ENCODE measurements around the gene MOB2.

Gene MOB2

DNA sequence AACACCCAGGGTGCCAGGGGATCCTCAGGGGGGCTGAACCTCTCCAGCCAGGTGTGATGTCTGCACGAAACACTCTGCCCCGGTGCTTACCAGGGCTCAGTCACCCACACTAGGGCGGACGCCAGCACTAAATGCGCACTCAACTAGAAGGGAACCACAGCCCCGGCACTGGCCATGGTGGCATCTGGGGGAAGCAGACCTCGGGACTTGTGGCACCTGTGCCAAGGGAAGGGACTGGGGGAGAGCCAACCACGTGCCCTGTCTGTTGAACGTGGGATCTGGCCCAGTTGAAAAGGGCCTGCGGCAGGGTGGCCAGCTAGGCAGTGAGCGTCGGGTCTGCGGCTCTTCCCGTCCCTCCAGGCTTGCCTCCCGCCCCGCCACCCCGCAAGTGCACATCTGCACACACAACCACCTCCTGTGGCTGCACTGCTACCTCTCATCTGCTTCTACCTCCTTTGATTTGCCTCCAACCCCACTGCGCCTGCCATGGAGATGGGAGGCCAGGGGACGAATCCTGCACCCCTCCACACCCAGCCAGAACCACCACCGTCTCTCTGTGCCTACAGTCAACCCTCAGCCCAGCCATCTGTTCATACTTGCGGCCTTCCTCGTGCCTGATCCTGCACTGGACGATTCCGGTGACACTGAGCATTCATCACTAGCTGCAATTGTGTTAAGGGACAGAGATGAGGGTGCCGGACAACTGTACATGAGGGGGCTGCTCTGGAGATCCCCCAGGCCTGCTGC, 15.0 kb upstream of the MOB2 start:
- Mint-ChIP-seq H3K27me3 (no peaks in the 10 kb centered on the region), H3K36me3 (peaks cover 12% of the 10 kb centered on the region), H3K27ac (no peak overlapping the region), H3K4me3 (no peak overlapping the region), H3K9me3 (no peaks in the 10 kb centered on the region), H3K4me1 (peaks cover 51% of the 10 kb centered on the region)

DNA sequence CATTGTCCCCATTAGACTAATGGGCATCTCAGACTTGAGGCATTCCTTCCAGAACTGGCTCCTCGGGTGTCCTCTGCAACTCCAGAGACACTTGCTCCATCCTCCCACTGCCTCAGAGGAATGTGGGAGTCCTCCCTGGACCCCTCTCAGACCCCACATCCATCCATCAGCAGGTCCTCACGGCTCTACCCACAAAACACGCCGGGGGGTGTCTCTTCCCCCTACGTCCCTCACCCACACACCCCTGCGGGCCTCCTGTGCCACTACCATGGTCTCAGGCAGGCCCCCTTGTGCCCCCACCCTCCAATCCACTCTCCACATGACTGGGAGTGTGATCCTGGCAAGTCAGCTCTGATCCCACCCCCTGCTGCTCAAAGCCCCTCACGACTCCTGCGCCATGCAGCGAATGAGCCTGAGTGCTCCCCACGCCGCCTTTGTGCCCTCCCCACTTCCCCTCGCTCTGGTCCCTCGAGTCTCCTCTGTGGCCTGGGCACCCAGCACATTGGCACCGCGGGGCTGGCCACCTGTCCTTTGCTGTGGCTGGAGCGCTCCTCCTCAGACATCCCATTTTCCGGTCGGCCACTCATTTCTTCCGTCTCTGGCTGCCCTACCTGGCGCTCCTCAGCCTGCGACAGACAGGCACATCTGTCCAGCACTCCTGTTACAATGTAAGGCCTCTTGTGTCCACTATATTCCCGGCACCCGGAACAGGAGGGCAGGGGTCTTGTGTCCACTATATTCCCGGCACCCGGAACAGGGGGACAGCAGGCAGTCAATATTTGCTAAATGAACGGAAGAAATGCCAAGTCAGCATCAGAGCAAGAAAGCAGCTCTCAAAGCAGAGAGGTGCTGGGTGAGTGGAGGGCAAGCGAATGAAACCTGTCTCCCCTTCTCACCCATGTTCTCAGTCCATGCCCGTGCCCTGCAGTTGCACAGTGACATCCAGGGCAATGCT, 14.2 kb upstream of the MOB2 start:
- no peak overlapping the region for H3K4me3 Mint-ChIP-seq
- no peaks in the 10 kb centered on the region for H3K27me3 Mint-ChIP-seq
- H3K4me1 Mint-ChIP-seq, result peaks cover 54% of the 10 kb centered on the region
- peaks cover 17% of the 10 kb centered on the region for H3K36me3 Mint-ChIP-seq
- no peak overlapping the region for H3K27ac Mint-ChIP-seq
- H3K9me3 Mint-ChIP-seq, result no peaks in the 10 kb centered on the region

DNA sequence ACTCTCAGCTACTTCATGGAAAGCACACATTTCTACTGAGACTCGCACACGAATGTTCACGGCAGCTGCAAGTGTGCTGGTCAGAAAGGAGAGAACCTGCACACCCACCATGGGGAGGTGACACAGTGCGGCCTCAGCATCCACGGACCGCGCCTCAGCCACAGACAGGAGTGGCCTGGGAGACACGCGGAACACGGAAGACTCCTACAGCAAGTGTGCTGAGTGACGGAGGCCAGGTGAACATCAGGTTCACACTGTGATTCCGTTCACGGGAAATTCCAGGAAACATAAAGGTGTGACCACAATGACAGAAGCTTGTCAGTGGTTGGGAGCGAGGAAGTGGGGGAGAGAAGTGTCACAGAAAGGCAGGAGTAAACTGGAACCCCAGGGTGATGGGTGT, 13.3 kb upstream of the MOB2 start:
- H3K4me3 Mint-ChIP-seq, result no peak overlapping the region
- no peak overlapping the region for H3K27ac Mint-ChIP-seq
- no peaks in the 10 kb centered on the region for H3K27me3 Mint-ChIP-seq
- no peaks in the 10 kb centered on the region for H3K9me3 Mint-ChIP-seq
- H3K36me3 Mint-ChIP-seq, result peaks cover 19% of the 10 kb centered on the region
- H3K4me1 Mint-ChIP-seq, result peaks cover 59% of the 10 kb centered on the region

DNA sequence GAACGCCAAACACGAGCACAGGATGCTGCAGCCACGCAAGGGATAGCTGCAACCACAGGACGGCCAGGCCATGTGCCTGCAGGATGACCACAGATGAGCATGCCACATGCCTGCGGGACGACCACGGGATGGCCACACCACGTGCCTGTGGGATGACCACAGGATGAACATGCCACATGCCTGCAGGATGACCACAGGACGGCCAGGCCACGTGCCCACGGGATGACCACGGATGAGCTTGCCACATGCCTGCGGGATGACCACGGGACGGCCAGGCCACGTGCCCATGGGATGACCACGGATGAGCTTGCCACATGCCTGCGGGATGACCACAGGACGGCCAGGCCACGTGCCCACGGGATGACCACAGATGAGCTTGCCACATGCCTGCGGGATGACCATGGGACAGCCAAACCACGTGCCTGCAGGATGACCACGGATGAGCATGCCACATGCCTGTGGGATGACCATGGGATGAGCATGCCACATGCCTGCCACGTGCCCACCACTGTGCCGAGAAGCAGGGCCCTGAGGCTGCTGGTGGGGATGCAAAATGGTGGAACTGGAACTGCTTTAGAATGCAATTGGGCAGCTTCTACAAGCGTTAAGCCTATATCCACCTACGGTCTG, 12.8 kb upstream of the MOB2 start:
- H3K36me3 Mint-ChIP-seq, result peaks cover 19% of the 10 kb centered on the region
- no peaks in the 10 kb centered on the region for H3K9me3 Mint-ChIP-seq
- no peaks in the 10 kb centered on the region for H3K27me3 Mint-ChIP-seq
- H3K27ac Mint-ChIP-seq, result no peak overlapping the region
- H3K4me3 Mint-ChIP-seq, result no peak overlapping the region
- peaks cover 64% of the 10 kb centered on the region for H3K4me1 Mint-ChIP-seq

DNA sequence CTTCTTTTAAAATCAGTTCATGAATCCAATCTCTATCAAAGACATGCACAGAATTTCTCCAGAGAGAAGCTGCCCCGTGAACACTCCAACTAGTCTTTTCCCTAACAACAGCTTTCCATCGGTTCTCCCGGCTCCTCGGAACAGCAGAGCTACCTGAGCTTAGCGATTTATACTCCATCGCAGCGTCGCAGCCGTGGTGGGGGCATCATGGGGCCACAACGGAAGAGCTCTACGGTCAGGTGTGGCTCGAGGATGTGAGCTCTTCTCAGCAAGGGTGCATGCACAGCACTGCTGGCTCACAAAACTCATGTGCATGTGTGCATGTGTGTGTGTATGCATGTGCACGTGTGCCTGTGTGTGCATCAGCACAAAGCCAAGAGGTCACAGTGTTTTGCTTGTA, 11.7 kb upstream of the MOB2 start:
- no peak overlapping the region for H3K4me3 Mint-ChIP-seq
- H3K4me1 Mint-ChIP-seq, result peaks cover 70% of the 10 kb centered on the region
- H3K36me3 Mint-ChIP-seq, result peaks cover 19% of the 10 kb centered on the region
- H3K27ac Mint-ChIP-seq, result no peak overlapping the region
- H3K9me3 Mint-ChIP-seq, result no peaks in the 10 kb centered on the region
- no peaks in the 10 kb centered on the region for H3K27me3 Mint-ChIP-seq

DNA sequence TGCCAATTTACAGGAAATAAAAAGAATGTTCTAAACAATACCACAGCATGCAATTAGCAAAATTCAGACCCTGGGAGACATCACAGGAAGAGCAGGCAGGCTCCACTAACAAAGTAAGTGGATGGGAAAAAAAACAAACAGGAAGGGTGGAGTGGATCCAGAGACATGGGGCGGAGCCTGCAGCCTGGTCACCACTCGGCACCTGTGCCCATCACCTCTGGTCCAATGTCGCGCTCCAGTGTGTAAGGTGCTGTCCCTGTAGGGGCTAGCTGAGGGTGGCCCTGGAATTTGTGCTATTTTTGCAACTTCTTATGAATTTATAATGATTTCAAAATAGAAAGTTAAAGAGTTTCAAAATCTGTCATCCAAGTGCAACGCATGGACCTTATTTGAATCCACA, 11.0 kb upstream of the MOB2 start:
- H3K4me3 Mint-ChIP-seq, result no peak overlapping the region
- H3K36me3 Mint-ChIP-seq, result peaks cover 19% of the 10 kb centered on the region
- no peaks in the 10 kb centered on the region for H3K27me3 Mint-ChIP-seq
- H3K27ac Mint-ChIP-seq, result no peak overlapping the region
- H3K9me3 Mint-ChIP-seq, result no peaks in the 10 kb centered on the region
- peaks cover 71% of the 10 kb centered on the region for H3K4me1 Mint-ChIP-seq

DNA sequence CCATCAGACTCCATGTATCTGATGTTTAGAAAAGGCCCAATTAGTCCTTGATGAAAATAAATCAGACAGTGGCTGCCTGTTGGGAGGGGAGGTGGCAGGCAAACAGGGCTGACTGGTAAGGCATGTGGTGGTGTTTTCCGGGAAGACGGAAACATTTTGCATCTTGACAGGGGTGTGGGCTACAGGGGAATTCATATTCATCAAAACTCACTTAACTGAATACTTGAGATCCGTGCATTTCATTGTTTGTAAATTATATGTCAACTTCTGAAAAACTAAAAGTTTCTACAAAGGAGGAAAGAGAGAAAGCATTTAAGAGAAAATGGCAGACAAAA, 10.1 kb upstream of the MOB2 start:
- Mint-ChIP-seq H3K9me3 (no peaks in the 10 kb centered on the region), H3K4me1 (peaks cover 74% of the 10 kb centered on the region), H3K36me3 (peaks cover 19% of the 10 kb centered on the region), H3K27ac (no peak overlapping the region), H3K4me3 (no peak overlapping the region), H3K27me3 (no peaks in the 10 kb centered on the region)

DNA sequence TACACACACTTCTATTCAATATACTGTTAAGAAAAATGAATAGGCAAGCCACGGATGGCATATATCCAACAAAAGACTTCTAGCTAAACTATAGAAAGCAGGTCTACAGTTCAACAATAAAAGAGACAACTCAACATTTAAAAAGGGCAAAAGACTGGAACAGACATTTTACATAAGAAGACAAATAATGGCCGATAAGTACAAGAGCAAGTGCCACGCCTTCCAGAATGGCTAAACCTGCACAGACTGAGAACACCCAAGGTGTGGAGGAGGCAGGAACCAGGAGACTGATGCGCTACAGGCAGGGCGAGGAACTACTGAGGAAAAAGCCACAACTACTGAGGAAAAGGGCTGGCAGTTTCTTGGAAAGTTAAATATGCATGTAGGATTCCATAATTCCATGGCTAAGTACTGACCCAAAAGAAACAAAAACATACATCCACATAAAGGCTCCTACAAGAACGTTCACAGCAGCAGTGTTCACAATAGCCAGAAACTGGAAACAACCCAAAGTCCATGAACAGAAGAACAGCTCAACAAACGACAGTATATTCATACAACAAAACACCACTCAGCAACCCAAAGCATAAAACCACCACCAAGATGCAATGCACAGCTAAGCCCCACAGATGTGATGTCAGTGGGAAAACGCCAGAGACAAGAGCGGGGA, 9.6 kb upstream of the MOB2 start:
- no peak overlapping the region for H3K27ac Mint-ChIP-seq
- H3K27me3 Mint-ChIP-seq, result no peaks in the 10 kb centered on the region
- peaks cover 72% of the 10 kb centered on the region for H3K4me1 Mint-ChIP-seq
- no peak overlapping the region for H3K4me3 Mint-ChIP-seq
- H3K36me3 Mint-ChIP-seq, result peaks cover 19% of the 10 kb centered on the region
- no peaks in the 10 kb centered on the region for H3K9me3 Mint-ChIP-seq

DNA sequence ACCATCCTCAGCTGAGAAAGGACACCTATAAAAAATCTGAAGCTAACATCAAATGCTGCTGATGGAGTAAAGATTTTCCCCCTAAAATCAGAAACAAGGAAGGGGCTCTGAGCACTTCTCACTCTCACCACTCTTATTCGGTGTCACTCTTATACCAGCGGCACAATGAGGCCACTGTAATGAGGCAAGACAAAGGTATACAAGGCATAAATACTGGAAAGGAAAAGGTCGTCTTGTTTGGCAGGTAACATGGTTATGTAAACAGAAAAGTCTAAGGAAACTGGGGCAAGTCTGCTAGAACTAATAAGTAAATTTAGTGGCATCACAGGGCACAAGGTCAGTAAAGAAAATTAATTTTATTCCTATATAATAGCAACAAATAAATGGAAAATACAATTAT, 8.1 kb upstream of the MOB2 start:
- H3K4me3 Mint-ChIP-seq, result no peak overlapping the region
- H3K4me1 Mint-ChIP-seq, result peaks cover 71% of the 10 kb centered on the region
- H3K27me3 Mint-ChIP-seq, result no peaks in the 10 kb centered on the region
- H3K9me3 Mint-ChIP-seq, result no peaks in the 10 kb centered on the region
- H3K36me3 Mint-ChIP-seq, result peaks cover 19% of the 10 kb centered on the region
- H3K27ac Mint-ChIP-seq, result no peak overlapping the region

DNA sequence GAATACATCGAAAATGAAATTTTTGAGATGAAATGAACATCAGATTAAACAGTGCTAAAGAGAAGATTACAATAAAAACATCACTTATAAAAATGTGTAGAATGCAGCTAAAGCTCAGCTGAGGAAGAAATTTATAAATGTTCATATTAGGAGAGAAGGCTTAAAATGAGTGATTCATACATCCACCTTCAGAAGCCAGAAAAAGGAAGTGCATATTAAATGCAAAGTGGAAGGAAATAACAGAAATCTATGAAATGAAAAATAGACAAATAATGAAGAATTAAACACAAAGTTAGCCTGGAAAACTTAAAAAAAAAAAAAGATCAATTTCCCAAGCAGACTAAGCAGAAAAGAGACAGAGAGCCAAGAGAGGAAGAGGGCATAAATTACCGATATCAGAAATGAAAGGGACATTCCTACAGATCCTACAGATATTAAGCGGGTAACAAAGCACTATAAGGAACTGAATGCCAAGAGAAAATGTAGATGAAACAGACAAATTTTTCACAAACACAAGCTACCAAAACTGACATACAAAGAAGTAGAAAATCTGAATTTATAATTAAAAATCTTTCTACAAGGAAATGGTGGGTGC, 7.2 kb upstream of the MOB2 start:
- H3K9me3 Mint-ChIP-seq, result no peaks in the 10 kb centered on the region
- peak overlapping the region; percentile 10 for H3K27ac Mint-ChIP-seq
- H3K4me1 Mint-ChIP-seq, result peaks cover 73% of the 10 kb centered on the region
- peaks cover 15% of the 10 kb centered on the region for H3K36me3 Mint-ChIP-seq
- H3K27me3 Mint-ChIP-seq, result no peaks in the 10 kb centered on the region
- H3K4me3 Mint-ChIP-seq, result no peak overlapping the region

DNA sequence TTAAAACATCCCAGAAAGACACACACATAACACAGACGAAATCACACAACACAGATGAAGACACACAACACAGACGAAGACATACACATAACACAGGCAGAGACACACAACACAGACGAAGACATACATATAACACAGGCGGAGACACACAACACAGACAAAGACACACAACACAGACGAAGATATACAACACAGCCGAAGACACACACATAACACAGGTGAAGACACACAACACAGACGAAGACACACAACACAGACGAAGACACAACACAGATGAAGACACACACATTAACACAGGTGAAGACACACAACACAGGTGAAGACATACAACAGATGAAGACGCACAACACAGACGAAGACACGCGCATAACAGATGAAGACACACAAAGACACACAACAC, 4.8 kb upstream of the MOB2 start:
- Mint-ChIP-seq H3K27me3 (no peaks in the 10 kb centered on the region), H3K4me1 (peaks cover 59% of the 10 kb centered on the region), H3K9me3 (no peaks in the 10 kb centered on the region), H3K36me3 (peaks cover 7% of the 10 kb centered on the region), H3K27ac (no peak overlapping the region), H3K4me3 (no peak overlapping the region)

DNA sequence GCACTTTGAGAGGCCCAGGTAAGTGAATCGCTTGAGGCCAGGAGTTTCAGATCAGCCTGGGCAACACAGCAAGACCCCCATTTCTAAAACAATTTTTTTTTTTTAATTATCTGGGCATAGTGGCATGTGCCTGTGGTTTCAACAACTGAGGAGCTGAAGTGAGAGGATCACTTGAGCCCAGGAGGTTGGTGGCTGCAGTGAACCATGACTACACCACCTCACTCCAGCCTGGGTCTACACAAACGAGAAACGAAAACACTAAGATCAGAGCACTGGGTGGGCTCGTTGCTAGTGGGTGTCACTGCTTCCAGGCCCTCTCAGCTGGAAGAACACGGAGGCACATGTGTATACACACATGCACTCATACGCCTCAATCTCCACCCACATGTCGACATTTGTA, 4.1 kb upstream of the MOB2 start:
- no peaks in the 10 kb centered on the region for H3K9me3 Mint-ChIP-seq
- H3K27me3 Mint-ChIP-seq, result no peaks in the 10 kb centered on the region
- H3K4me3 Mint-ChIP-seq, result no peak overlapping the region
- peaks cover 52% of the 10 kb centered on the region for H3K4me1 Mint-ChIP-seq
- no peak overlapping the region for H3K27ac Mint-ChIP-seq
- H3K36me3 Mint-ChIP-seq, result peaks cover under 1% of the 10 kb centered on the region

DNA sequence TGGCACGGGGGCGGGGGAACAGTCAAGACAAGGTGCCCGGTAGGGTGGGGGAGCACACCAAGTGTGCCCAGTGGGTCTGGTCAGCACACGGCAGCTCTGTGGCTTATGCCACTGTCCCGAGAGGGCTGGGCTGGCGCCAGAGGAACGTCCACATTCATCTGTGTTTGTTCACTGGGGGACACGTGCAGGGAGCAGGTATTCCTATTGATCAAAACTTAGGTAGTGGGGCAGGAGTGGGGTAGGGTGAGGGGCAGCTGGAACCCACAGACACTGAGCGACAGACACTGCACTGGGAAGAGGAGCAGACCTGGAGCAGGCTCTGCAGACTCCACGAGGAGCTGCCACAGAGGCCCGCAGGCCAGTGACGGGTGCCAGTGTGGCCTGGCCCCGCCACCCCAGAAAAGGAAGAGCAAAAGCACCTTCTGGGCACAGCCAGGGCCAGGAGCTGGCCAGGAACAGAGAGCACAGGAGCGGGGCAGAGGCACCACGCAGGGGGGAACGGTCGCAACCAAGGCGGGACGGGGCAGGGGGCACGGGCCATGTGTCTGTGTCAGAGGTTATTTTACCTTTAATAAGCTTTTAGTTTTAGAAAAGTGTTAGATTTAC, 2.1 kb upstream of the MOB2 start:
- Mint-ChIP-seq H3K27ac (peak overlapping the region; percentile 12), H3K27me3 (no peaks in the 10 kb centered on the region), H3K4me3 (no peak overlapping the region), H3K4me1 (peaks cover 44% of the 10 kb centered on the region), H3K9me3 (no peaks in the 10 kb centered on the region), H3K36me3 (peaks cover 1% of the 10 kb centered on the region)

DNA sequence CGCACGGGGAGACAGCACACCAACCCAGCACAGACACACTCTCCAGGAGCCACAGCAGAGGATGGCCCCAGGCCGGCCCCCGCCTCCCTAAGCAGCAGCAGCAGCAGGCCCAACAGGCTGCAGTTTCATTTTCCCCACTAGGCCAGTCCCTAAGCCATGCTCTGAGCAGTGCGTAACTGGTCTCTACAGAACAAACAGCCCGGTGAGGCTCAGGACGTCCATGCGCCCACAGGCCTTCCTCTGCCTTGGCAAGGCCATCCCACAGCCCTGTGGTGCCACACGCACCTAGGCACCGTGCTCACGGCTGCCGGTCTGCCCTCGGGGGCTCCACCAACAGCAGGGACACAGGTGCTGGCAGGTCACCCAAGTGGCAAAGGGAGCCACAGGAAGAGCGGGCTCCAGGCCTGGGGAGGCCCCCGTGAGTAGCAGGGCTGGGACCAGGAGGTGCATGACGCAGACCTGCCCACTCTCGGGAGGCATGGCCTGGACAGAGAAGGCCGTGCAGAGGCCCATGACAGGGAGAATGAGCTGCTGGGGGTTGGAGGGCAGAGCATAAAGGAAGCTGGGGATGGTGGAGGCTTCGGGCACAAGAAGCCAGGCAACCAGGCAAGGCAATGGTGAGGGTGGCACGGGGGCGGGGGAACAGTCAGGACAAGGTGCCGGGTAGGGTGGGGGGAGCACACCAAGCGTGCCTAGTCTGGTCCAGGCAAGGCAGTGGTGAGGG, 1.4 kb upstream of the MOB2 start:
- Mint-ChIP-seq H3K27me3 (no peaks in the 10 kb centered on the region), H3K4me3 (no peak overlapping the region), H3K36me3 (peaks cover 1% of the 10 kb centered on the region), H3K27ac (no peak overlapping the region), H3K9me3 (no peaks in the 10 kb centered on the region), H3K4me1 (peaks cover 37% of the 10 kb centered on the region)
